Superior temporal gyrus (tissue), 1 donor: ENCODE measurements around the gene VRK1.

Source experiments
- DNase-seq: peaks from one replicate; pipeline ENCODE4 v3.0.0-alpha.2; 2016; ENCODE audit errors: extremely low spot score

The VRK1 gene

DNA sequence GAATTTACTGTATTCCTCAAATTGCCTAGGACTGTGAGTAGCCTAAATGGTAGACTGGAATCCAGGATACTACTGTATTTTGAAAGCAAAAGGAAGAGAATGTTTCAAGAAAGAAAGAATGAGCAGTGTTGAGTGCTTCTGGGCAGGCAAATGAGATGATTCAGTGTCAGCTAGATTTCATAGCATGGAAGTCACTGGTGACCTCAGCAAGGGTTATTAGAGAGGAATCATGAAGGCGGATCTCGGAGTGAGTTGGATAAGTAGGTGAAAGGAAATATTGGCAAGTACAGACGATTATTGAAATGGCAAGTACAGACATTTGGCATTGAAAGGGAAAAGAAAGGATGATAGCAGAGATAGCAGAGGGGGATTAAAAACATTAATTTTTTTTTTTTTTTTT, 27.1 kb downstream of the VRK1 start:
- DNase-seq, result no peak

GRCh38 chr14:96826818-96827217, 29.6 kb downstream of the VRK1 start:
- DNase-seq, result no peak

DNA sequence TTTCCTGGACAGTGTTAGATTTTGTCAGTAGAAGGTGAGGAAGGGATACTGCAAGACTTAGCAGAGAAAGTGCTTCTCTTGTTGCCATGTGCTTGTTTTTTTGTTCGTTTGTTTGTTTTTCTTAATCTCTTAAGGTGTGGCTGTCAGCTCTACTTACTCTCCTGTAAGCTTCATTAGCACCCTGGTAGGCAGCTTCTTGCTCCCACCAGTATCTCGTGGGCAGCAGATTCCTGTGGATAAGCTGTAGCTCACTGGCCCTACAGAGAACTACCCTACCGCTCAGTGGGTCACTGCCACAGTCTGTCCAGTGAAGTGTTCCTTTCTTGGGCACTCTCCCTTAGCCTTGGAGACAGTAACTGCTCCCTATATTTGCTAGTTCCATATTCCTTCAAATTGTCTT, 30.1 kb downstream of the VRK1 start:
- no peak for DNase-seq

GRCh38 chr14:96829791-96830190, 32.6 kb downstream of the VRK1 start:
- DNase-seq, result no peak

DNA sequence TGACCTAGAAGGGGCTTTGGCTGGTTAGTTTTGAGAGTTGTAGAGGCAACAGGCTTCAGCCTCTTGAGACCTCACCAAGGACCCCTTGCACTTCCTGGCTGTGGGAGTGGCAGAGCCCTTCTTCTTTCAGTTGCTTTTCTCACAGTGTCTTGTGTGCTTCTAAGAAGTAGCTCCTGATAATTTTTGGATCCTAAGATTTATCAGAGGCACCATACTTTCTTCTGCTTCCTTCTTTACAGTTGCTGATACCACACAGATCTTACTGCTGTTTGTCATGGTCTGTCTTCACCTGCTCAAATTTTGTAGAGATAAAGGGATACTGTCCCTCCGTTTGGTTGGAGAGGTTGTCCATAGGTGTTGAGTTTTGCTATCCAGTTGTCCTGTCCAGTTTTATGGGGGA, 33.8 kb downstream of the VRK1 start:
- no peak for DNase-seq

GRCh38 chr14:96832351-96832750, 35.2 kb downstream of the VRK1 start:
- DNase-seq, result no peak

DNA sequence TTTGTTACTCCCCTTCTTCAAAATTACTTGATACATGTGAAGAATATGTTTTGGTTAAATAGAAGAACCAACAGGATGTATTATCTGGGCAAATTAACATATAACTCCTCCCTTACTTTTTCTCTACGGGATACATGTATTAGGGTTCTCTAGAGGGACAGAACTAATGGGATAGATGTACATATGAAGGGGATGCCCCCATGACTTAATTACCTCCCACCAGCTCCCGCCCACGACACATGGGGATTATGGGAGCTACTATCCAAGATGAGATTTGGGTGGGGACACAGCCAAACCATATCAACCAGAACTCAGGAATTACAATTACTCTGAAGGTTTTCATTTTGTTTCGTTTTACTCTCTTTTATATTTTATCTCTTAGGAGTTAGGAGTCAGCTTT, 41.3 kb downstream of the VRK1 start:
- no peak for DNase-seq

DNA sequence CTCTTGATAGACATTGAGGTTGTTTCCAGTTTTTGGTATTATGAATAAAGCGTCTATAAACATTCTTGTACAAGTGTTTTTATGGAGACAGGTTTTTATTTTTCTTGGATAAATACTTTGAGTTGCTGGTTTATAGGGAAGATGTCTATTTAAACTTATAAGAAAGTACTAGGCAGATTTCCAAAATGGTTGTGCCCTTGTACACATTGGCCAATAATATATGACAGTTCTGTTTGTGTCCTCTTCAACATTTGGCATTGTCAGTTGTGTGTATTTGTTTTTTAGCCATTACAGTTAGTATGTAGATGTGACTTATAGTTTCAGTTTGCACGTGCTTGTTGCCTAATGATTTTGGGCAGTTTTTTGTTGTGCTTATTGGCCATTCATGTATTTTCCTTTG, 42.1 kb downstream of the VRK1 start:
- DNase-seq, result no peak

DNA sequence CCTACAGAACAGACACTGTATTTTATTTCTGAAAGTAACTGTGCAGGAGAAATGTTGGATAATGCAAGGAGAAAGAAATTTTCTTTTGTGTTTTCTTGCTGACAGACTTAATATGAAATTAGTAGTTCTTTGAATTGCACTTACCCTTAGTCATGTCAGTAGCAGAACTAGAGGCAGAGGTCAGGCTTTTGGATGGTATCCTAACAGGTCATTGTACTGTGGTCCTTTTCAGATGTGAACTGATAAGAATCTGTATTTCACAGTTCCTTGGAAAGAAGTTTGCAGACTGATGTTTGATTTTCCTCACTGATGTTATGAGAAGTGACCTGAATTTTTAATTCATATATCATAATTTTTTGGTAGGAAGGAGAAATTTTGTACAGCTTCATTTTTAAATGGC, 46.0 kb downstream of the VRK1 start:
- no peak for DNase-seq

GRCh38 chr14:96844857-96845570, 47.8 kb downstream of the VRK1 start:
- no peak for DNase-seq

- no peak for DNase-seq
These were observed 50.3 kb downstream of the VRK1 start for GRCh38 chr14:96847451-96847850.

- no peak for DNase-seq
These were observed 50.8 kb downstream of the VRK1 start for GRCh38 chr14:96848011-96848410.

- no peak for DNase-seq
These were observed 52.6 kb downstream of the VRK1 start for GRCh38 chr14:96849733-96850132.

DNA sequence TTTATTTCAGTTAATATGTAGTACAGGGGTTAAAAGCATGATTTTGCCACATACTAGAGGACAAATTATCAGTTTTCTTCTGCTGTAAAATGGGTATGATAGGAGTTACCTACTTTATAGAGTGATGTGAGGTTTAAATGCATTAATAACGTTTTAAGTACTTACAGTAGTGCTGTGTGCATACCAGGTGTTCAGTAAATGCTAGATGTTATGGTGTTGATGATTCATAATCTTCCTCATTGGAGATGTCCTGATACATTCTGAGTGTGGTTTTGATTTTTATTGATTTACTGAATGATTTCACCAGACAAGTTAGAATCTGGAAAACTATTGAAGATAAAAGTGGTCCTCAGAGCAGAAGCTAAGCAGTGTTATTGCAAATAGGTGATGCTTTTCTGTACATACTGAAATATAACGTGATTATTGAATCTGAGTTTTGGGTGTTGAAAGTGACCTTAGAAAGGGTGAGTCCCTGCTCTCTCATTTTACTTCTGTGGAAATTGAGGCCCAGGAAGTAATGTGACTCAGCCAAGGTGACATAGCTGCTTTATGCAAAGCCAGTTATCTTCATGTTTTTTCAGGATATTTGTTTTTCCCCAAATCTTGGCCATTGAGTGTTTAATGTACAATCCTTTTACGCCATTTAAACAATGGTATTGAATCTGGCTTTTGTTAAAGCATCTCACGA, 54.7 kb downstream of the VRK1 start:
- no peak for DNase-seq

DNA sequence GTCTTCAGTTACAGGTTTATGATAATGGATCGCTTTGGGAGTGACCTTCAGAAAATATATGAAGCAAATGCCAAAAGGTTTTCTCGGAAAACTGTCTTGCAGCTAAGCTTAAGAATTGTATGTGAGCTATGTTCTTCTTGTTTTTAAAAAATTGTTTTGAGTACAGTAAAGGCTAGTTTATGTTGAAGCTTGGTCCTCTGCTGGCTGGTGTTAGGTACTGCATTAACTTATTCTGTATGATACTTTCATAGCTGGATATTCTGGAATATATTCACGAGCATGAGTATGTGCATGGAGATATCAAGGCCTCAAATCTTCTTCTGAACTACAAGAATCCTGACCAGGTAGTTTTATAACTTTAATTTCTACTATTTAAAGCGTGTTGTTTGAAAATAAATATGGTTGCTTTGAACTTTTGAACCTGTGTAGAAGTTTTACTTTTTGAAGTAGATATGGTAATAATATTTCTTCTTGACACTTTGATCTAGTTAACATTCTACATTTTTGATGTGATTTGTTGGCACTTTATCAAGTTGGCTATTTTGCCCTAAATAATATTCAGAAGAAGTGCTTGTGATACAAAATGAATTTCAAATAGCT, 55.7 kb downstream of the VRK1 start:
- DNase-seq, result peak; percentile 60

- no peak for DNase-seq
These were observed 61.5 kb downstream of the VRK1 start for GRCh38 chr14:96858643-96859042.

DNA sequence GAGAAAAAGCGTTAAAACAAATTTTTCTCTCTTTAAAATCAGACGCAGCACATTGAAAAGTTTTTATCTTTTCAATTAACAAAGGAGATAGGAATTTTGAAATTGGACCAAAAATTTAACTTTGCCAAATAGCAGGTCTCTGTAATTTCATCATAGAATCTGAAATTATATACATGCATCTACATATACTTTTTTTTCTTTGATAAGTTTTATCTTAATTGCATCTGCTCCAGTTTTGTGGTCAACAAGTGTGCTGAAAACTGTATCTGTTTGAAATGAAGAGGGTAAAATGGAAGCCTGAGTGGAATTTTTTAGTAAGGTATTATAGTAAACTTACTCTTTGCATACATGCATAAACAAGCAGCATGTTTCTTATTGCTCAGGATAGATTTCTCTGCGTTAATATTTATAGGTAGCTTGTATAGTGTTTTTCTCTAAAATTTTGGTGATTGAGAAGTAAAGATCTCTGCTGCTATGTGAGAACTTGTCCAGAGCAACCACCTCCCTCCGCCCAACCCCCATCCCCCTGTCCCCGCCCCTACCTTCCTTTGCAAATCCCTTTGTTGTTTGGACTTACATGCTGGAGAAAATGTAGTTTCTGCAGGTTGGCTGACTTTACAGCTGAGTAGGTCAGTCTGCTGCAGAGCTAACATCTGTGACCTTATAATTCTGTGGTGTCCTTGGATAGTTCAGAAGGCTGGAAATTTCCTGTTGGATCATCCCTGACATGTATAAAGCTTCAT, 64.6 kb downstream of the VRK1 start:
- no peak for DNase-seq

GRCh38 chr14:96863327-96863985, 66.3 kb downstream of the VRK1 start:
- DNase-seq, result no peak

DNA sequence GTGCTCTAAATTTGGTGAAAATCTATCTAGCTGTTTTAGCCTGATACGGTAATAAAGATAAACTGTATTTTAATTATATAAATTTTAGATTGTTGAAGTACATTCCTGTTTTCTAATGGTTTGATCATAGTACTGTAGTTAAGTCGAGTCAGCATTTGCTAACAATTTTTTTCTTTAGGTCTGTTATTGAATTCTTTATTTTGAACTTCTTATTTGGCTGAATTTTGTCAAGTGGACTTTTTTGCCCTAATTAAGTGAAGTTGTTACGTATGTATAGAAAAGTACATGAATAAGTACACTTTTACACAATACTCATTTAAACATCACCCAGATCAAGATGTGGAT, 66.8 kb downstream of the VRK1 start:
- DNase-seq, result no peak

DNA sequence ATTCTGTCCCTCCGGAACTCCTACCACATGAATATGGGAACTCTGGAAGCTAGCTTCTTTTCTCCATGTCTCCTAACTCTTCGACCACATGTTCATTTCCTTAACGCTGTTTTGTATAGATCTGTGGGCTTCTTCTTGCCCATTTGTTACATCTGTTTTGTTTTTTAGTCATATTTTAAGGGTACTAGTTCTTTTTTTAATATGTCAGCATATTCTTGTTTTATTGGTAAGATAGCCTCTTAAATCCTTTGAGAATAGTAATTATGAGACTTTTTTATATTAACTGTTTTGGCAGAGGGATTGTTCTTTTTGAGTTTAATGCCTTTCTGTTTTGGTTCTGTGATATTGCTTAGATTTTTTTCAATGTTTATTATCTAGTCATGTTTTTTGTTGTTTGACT, 70.5 kb downstream of the VRK1 start:
- no peak for DNase-seq

DNA sequence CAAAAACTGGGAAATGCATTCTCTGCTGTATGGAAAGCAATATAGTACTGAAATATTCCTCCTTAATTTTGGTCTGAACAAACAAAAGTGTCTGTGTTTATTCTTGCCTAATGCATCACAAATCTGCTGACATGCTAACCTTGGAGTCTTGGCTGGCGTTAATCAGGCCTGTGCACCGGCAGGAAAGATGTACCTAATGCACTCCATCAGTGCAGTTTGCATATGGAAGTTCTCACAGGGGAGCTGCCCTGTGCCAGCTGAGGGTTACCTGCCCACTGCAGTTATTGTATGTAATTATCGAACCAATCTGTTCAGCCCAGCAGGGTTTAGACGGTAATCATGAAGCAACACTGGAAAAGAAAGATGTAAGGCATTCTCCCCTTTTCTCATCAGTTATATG, 76.9 kb downstream of the VRK1 start:
- no peak for DNase-seq

GRCh38 chr14:96876747-96877146, 79.6 kb downstream of the VRK1 start:
- no peak for DNase-seq
